GM21526 (cell line): ENCODE results near the gene MCOLN1.

Experiments
- ATAC-seq: cut with Tn5 transposase; IDR thresholded peaks from one replicate; pipeline ENCODE4 v1.9.1; 2021; ENCODE audit warnings: moderate library complexity; ENCODE audit not compliant: unreplicated experiment, low FRiP score

Gene MCOLN1

GRCh38 chr19:7540761-7541474 lies 18.5 kb downstream of the MCOLN1 start:
- ATAC-seq = no peak

- no peak for ATAC-seq
These were observed 19.0 kb downstream of the MCOLN1 start for GRCh38 chr19:7541475-7541824.

- no peak for ATAC-seq
These were observed 19.5 kb downstream of the MCOLN1 start for GRCh38 chr19:7541828-7542443.

- ATAC-seq = no peak
These were observed 20.3 kb downstream of the MCOLN1 start for GRCh38 chr19:7542556-7543348.

- ATAC-seq = no peak
These were observed 22.2 kb downstream of the MCOLN1 start for GRCh38 chr19:7544626-7545025.

- no peak for ATAC-seq
These were observed 22.9 kb downstream of the MCOLN1 start for GRCh38 chr19:7545300-7545699.

- no peak for ATAC-seq
These were observed 23.5 kb downstream of the MCOLN1 start for GRCh38 chr19:7545904-7546303.

GRCh38 chr19:7547159-7547558 lies 24.7 kb downstream of the MCOLN1 start:
- ATAC-seq = no peak

- no peak for ATAC-seq
These were observed 27.2 kb downstream of the MCOLN1 start for GRCh38 chr19:7549429-7550148.

GRCh38 chr19:7550169-7550770 lies 27.8 kb downstream of the MCOLN1 start:
- no peak for ATAC-seq

GRCh38 chr19:7550987-7551761 lies 28.8 kb downstream of the MCOLN1 start:
- no peak for ATAC-seq

GRCh38 chr19:7552781-7553180 lies 30.4 kb downstream of the MCOLN1 start:
- no peak for ATAC-seq

- ATAC-seq = no peak
These were observed 32.1 kb downstream of the MCOLN1 start for GRCh38 chr19:7554565-7554964.

GRCh38 chr19:7554990-7555864 lies 32.8 kb downstream of the MCOLN1 start:
- no peak for ATAC-seq

- no peak for ATAC-seq
These were observed 34.4 kb downstream of the MCOLN1 start for GRCh38 chr19:7556696-7557315.

- ATAC-seq = no peak
These were observed 36.2 kb downstream of the MCOLN1 start for GRCh38 chr19:7558667-7559066.

- ATAC-seq = no peak
These were observed 36.7 kb downstream of the MCOLN1 start for GRCh38 chr19:7559102-7559501.

- no peak for ATAC-seq
These were observed 37.8 kb downstream of the MCOLN1 start for GRCh38 chr19:7560255-7560654.
